Endodermal cell (in vitro differentiated cells): Measurements from ENCODE around the gene TXNRD3. TPM values are rescaled to one million over a fixed set of nuclear protein-coding genes. Genes with fewer than 3 reads are reported as not detected.

Source experiments
- DNase-seq: peaks from one replicate; pipeline ENCODE4 v3.0.0-alpha.2; 2017
- H3K27ac ChIP-seq: 2 replicates; pipeline ENCODE4 v1.5.1; 2013; ENCODE audit warnings: mild to moderate bottlenecking, low read depth, low read length, moderate library complexity
- H3K27me3 ChIP-seq: 2 replicates; pipeline ENCODE4 v1.6.1; 2013; ENCODE audit warnings: mild to moderate bottlenecking, low read length, moderate library complexity; ENCODE audit not compliant: insufficient read depth, control insufficient read depth, poor library complexity, severe bottlenecking
- H3K36me3 ChIP-seq: 2 replicates; pipeline ENCODE4 v1.7.0; 2013; ENCODE audit warnings: mild to moderate bottlenecking, low read length, moderate library complexity; ENCODE audit not compliant: control insufficient read depth, insufficient read depth
- H3K4me1 ChIP-seq: one replicate; pipeline ENCODE4 v1.7.0; 2013; ENCODE audit warnings: low read length; ENCODE audit not compliant: control insufficient read depth, insufficient read depth
- H3K4me3 ChIP-seq: 2 replicates; pipeline ENCODE4 v1.5.1; 2013; ENCODE audit warnings: mild to moderate bottlenecking, low read length, moderate library complexity
- H3K9ac ChIP-seq: 2 replicates; pipeline ENCODE4 v1.6.1; 2013; ENCODE audit warnings: mild to moderate bottlenecking, low read length, moderate library complexity; ENCODE audit not compliant: poor library complexity, severe bottlenecking; ENCODE audit errors: extremely low read depth
- H3K9me3 ChIP-seq: 2 replicates; pipeline ENCODE4 v1.6.1; 2013; ENCODE audit warnings: mild to moderate bottlenecking, low read length, moderate library complexity; ENCODE audit not compliant: control insufficient read depth
- H3K27ac Mint-ChIP-seq: 2 replicates; pipeline ENCODE4 v1.8.0; 2020; ENCODE audit warnings: mixed read lengths
- H3K27me3 Mint-ChIP-seq: 2 replicates; pipeline ENCODE4 v1.8.0; 2021; ENCODE audit warnings: mild to moderate bottlenecking, mixed read lengths; ENCODE audit not compliant: insufficient read depth
- H3K36me3 Mint-ChIP-seq: 2 replicates; pipeline ENCODE4 v1.8.0; 2020; ENCODE audit warnings: low read depth, mixed read lengths
- H3K4me1 Mint-ChIP-seq: 2 replicates; pipeline ENCODE4 v1.8.0; 2020; ENCODE audit warnings: mixed read lengths
- H3K4me3 Mint-ChIP-seq: 2 replicates; pipeline ENCODE4 v1.8.0; 2020; ENCODE audit warnings: mild to moderate bottlenecking, moderate library complexity, mixed read lengths
- H3K9me3 Mint-ChIP-seq: 2 replicates; pipeline ENCODE4 v1.8.0; 2020; ENCODE audit warnings: mild to moderate bottlenecking, mixed read lengths
- WGBS, 2 experiments: methylation state at CpG; one replicate each; pipeline versions ENCODE4 v1.1.5 to v1.1.7; 2013; ENCODE audit warnings: missing lambda C conversion rate in 2 of 2, mixed read lengths in 1 of 2; ENCODE audit not compliant: insufficient coverage in 1 of 2, insufficient read length in 1 of 2; 5-methylcytosine and 5-hydroxymethylcytosine counted together
- total RNA-seq, 2 donors: library from RNA; stranded (reverse); fragmentation: NEBNext Ultra II Directional in 1 of 2; extraction: Animal tissue kit (Norgen Biotek cat#: 25700) in 1 of 2; gene quantifications; 2 replicates in 1 of 2; 3 replicates in 1 of 2; pipeline ENCODE4 v1.2.1, GENCODE V29; 2021
- TF ChIP-seq, protein P1 (sequence below): fragments of 200-600 bp; sonication (generic); conservative IDR thresholded peaks from 2 replicates; pipeline ENCODE4 v1.5.0; 2021; ENCODE audit warnings: antibody characterized with exemption, mild to moderate bottlenecking

Gene TXNRD3
- total RNA-seq, 2 donors from 2014 or later: 13.1 to 18.1 TPM

DNA sequence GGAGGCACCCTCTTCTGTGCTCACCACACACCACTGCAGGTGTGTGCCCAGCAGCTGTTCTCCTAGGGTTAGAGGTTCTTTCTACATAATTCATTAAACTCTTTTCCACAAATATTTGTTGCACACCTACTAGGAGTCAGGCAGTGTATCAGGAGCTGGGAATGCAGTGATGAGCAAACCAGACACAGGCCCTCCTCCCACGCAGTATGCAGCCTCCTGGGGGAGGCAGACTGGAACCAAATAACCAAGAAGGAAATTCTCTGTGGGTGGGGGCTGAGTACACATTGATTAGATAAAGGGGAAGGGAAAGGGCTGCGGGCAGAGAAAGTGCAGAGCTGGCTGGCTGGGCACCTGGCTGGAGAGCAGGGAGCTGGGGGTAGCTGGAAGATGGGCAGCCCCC is 77.7 kb downstream of the TXNRD3 start:
- Histone ChIP-seq H3K4me3 (no peak overlapping the region), H3K27ac (no peak overlapping the region), H3K9ac (no peak overlapping the region), H3K36me3 (no peaks in the 10 kb centered on the region), H3K9me3 (no peaks in the 10 kb centered on the region), H3K4me1 (no peaks in the 10 kb centered on the region), H3K27me3 (no peaks in the 10 kb centered on the region)
- TF ChIP-seq, protein P1, sequence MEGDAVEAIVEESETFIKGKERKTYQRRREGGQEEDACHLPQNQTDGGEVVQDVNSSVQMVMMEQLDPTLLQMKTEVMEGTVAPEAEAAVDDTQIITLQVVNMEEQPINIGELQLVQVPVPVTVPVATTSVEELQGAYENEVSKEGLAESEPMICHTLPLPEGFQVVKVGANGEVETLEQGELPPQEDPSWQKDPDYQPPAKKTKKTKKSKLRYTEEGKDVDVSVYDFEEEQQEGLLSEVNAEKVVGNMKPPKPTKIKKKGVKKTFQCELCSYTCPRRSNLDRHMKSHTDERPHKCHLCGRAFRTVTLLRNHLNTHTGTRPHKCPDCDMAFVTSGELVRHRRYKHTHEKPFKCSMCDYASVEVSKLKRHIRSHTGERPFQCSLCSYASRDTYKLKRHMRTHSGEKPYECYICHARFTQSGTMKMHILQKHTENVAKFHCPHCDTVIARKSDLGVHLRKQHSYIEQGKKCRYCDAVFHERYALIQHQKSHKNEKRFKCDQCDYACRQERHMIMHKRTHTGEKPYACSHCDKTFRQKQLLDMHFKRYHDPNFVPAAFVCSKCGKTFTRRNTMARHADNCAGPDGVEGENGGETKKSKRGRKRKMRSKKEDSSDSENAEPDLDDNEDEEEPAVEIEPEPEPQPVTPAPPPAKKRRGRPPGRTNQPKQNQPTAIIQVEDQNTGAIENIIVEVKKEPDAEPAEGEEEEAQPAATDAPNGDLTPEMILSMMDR: no peak
- DNase-seq: peak; percentile 33
- H3K4me3 Mint-ChIP-seq: no peak overlapping the region
- H3K4me1 Mint-ChIP-seq: peaks cover 23% of the 10 kb centered on the region
- no peaks in the 10 kb centered on the region for H3K9me3 Mint-ChIP-seq
- WGBS, 2 experiments: 77 to 100% methylated on average over 1 to 2 of the region's 2 CpGs
- peaks cover 6% of the 10 kb centered on the region for H3K27me3 Mint-ChIP-seq
- H3K27ac Mint-ChIP-seq: no peak overlapping the region
- H3K36me3 Mint-ChIP-seq: no peaks in the 10 kb centered on the region

DNA sequence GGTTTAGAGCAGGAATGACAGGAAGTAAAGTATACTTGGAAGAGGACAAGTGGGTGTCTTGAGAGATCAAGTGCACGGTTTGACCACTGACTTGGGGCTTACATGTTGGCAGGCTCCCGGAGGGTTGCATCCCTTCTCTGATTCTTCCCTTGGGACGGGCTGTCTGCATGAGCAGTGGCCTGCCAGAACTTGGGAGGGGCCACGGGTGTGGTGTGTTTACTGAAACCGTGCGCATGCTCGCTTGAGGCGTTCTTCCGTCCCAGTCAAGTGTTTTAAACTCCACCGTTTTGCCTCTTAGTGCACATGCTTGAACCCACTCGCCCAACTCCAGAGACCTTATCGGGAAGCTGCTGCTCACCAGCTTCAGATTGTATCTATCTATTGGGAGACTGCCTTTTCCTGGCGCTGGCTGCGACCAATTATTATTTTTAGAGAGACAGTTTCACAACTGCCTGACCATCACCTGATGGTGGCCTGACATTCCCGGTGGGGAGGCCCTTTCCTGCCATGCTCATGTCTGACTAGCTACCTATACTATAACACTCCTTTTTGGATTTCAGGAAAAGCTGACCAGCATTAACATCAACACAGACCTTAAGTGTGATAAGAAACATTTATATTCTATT is 81.3 kb downstream of the TXNRD3 start:
- 97% methylated on average over 14 to 15 of the region's 15 CpGs for WGBS, 2 experiments
- no peak overlapping the region for H3K27ac Mint-ChIP-seq
- peak; percentile 35 for DNase-seq

DNA sequence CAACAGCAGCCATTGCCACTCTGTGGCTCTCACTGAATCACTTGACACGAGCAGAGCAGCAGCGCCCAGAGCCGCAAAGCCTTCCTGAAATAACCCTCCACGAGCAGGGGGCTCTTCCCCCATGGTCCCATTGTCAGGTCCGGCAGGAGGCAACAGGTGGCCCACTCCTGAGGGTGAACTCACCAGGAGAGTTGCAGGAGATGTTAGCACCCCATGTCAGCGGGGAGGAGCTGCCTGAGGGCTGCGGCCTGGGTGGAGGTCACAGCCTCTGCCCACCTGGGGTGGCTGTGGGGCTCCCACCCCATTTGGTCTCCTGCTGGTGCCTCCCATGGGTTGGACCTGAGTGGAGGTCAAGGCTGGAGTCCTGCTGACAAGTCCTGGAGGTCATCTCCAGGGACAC is 83.8 kb downstream of the TXNRD3 start:
- Mint-ChIP-seq H3K9me3 (no peaks in the 10 kb centered on the region), H3K27ac (no peak overlapping the region), H3K27me3 (no peaks in the 10 kb centered on the region), H3K4me3 (no peak overlapping the region), H3K36me3 (no peaks in the 10 kb centered on the region), H3K4me1 (peaks cover 3% of the 10 kb centered on the region)
- Histone ChIP-seq H3K36me3 (no peaks in the 10 kb centered on the region), H3K4me3 (no peak overlapping the region), H3K4me1 (no peaks in the 10 kb centered on the region), H3K9ac (no peak overlapping the region), H3K27ac (no peak overlapping the region), H3K9me3 (no peaks in the 10 kb centered on the region), H3K27me3 (no peaks in the 10 kb centered on the region)
- 88 to 92% methylated on average over 6 to 7 of the region's 7 CpGs for WGBS, 2 experiments
- peak; percentile 23 for DNase-seq
- TF ChIP-seq, protein P1: no peak

More for the DNA sequence above, 81.3 kb downstream of the TXNRD3 start:
- no peaks in the 10 kb centered on the region for H3K4me1 ChIP-seq
- H3K9ac ChIP-seq: no peak overlapping the region
- Mint-ChIP-seq H3K9me3 (no peaks in the 10 kb centered on the region), H3K4me3 (no peak overlapping the region), H3K36me3 (no peaks in the 10 kb centered on the region), H3K27me3 (peaks cover 6% of the 10 kb centered on the region), H3K4me1 (peaks cover 11% of the 10 kb centered on the region)
- no peak overlapping the region for H3K27ac ChIP-seq
- H3K36me3 ChIP-seq: no peaks in the 10 kb centered on the region
- H3K27me3 ChIP-seq: no peaks in the 10 kb centered on the region
- no peaks in the 10 kb centered on the region for H3K9me3 ChIP-seq
- TF ChIP-seq, protein P1: no peak
- H3K4me3 ChIP-seq: no peak overlapping the region
